ENCODE measurements around the gene CRABP1.

Gene CRABP1

DNA sequence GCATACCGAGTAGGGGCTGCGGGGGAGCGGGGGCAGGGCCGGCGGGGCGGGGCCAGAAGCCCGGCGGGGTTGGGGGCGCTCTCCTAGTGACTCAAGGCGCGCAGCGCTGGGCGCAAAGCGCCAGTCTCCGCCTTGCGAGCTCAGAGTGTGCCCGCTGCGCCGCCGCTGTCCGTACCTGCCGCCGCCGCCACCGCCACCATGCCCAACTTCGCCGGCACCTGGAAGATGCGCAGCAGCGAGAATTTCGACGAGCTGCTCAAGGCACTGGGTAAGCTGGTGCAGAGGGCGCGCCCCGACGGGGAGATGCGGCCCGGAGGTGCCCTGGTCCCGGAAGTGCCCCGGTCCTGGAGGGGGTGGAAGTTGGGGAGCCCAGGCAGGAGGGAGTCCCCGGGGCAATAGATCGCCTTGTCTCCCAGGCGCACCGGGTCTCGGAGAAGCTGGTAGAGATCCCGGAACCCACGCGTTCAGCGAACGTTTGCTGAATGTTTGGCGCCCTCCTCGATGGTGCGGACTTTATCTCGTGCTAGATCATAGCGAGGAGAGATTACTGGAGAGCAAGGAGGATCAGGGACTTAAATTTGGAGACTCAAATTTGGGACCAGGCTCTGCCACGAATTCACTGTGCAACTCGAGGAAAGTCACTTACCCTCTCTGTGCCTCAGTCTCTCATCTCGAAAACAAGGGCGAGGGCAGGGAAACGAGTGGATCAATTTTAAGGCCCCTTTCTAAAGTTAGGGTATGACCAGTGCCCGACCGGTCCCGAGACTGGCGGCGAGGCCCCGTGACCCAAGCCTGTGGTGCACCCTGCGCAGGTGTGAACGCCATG lies at the start of gene CRABP1:
Gene CRABP1, plus strand, starts transcription at position 123 of the 826 bp plus-strand sequence. Its CDS starts 76 bp downstream, at position 199.
- DNase-seq, result no peak

DNA sequence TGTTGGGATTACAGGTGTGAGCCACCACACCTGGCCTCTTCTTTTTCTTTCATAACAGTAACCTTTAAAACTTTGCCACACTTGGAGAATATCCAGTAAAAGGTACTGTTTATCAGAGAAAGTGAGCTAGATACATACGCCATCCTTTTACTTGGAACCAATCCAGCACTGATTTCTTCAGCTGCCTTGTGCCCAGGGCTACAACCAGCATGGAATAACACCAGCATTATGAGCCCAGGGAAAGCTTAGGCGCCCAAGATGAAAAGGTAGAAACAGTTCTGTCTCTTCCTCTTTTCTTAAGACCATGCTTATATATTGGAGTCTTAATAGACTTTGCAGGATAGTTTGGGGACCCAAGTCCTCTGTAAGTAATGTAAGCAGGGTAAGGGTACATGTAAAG lies 49.1 kb upstream of the CRABP1 start:
- DNase-seq, result no peak

DNA sequence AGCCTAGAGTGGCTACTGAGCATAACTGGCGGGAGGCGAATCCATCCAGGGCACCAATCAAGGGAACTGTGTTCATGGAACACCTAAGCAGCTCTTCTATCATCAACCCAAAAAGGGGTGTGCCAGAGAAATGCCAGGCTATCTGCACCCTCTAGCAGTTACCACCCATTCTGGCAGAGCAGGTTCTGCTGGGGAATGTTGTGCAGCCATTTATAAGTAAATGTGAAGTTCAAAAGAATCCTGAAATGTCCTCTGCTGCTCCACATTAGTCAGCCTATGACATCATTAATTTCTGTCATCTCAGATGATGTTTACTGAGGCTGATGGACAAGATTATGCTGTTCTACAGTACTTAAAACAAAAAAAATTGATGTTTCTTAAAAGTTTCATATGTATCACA lies 48.5 kb upstream of the CRABP1 start:
- no peak for DNase-seq

DNA sequence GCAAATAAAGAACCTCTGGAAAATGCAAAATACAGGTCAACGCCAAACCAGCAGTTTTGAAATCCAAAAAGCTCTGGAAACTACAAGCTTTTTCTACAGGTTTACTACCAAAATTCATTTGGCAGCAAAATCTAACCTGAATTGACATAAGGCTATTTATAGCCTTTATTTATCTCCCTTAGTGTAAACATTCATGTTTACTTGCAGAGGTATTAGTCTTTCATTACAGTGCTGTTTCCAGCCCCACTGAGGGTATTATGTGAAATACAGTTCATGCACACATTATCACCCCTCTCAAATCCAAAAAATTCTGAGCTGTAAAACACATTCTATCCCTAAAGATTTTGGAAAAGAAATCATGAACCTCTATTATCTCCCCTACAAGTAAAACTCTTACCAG lies 47.9 kb upstream of the CRABP1 start:
- DNase-seq, result no peak

DNA sequence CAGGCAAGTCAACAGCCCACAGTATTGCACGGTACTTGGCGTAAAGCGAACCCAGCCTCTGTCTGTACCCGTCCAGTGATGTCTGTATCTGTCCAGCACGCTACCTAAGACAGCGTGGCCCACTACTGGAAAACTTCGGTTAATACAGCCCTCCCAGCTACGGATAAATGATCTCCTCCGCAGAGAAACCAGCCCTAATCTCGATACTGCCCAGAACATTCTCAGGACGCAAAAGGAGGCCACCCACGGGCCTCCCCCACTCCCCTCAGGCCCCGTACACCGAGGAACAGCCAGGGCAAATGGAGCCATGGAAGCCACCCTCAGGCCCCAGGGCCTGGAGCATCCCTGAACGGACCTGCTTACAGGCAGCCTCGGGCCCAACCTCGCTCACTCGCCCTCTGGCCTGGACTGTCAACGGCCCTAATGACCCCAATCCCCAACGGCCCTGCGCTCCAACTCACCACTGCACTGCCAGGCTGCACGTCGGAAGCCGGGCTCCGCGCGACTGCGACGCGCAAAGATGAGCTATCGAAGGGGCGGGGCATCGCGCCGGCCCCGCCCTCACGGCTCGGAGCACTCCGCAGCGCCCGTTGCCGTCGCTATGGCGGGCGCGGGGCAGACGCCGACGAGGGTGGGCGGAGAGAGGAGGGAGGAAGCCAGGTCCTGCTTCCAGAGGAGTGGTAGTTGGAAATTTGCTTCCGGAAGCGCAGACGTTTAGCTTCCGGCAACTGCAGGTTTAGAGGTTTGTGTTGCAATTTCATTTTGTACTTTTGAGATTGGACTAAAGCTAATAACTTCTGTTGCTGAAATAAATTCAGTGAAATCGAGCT lies 40.8 kb upstream of the CRABP1 start, which contains the start of gene SKIC8:
Gene SKIC8, minus strand, starts transcription at position 509 of the 830 bp plus-strand sequence. CDS start 3,923 bp downstream, outside the sequence.
- DNase-seq, result peak; percentile 69

DNA sequence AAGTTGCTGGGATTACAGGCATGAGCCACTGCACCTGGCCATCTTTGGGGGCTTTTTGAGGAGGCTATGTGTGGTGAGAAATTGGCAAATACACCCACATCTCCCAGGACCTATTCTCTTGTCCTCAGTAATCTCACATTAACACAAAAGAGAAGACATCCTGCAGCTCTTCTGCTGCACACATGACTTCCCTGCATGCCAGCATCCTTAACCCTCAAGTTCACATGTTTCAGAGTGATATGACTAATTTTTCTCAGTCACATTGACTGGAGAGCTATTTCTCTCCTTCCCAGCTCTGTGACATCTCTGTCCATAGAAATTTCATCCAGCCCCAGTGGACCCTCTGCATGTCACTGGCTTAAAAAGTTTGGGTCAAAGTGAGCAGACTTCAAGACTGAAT lies 38.8 kb upstream of the CRABP1 start:
- DNase-seq, result no peak

DNA sequence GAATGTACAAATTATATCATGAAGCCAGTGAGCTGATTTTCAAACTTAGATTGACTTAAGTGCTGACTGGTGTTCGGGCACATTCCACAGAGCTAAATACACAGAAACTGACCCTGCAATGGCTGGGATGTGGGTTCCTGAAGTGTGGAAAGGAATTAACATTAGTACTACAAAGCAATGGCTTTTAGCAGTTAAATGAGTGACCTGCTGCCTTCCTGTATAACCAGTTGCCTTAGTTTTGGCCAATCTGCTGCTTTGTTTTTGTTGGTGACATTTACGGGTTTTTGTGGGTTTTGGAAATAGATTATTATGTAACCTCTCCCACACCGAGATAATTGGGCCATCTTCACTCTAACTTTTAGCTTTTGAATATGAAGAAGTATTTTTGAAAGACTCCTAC lies 38.3 kb upstream of the CRABP1 start:
- no peak for DNase-seq

DNA sequence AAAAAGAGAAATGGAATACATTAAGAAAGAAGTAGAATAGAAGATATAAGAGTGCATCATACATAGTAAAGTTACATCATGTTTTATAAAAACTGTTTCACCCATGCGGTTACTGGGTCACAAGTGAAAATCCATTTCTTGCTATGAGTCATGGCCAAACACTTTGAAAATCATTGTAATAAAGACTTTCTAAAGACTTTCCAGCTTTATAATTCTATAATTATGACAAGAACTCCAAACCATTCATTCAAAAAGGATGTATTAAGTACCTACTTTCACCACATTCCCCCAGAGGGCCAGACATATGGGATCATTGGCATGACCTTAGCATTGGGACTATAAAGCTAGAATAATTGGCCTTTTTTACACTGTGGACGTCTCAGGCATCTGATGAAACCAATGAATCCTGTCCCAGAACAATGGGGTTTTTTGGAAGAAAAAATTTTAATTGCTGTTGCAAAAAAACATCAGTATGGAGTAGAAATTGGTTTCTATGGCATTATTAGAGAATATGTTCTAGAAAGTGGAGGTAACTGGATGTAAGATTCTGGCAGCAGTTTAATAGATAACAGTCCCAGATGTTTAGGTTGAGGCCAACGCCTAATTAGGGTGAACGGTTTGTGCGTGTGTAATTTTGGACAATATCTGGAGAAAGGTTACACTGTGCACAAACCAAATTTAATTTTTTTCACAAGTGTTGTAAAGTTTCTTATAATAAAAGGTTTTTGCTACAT lies 37.4 kb upstream of the CRABP1 start:
- no peak for DNase-seq

DNA sequence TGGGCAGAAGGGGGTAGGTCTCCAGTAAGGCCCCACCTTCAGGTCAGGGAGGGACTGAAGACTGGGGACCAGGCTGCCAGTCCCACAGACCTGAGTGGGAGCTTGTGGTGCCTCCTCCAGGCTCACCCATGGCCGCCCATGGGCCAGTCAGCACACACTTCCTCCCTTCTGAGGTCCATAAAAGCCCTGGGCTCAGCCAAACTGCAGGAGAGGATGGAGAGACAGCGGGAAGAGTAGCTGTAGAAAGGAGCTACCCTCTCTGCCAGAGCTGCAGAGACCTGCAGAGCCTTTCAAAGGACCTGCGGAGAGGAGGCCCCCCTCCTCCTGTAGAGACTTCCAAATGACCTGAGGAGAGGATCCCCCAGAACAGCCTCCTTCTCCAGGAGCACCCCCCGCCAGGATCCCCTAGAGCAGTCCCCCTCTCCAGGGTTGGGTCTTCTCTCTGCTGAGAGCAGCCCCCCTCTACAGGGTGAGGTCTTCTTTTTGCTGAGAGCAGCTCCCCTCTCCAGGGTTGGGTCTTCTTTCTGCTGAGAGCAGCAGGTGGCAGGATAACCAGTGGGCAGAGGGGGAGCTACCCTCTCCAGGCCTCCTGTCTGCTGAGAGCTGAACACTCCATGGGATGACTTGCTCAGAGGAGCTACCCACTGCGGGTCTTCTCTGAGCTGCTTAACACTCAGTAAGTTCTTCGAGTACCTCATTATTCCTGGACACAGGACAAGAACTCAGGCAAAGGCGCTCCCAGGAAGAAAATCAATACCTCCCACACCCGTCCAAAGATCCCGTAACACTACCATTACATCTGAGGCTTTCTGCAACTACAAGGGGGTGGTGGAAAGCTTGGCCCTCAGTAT lies 35.7 kb upstream of the CRABP1 start:
- no peak for DNase-seq

DNA sequence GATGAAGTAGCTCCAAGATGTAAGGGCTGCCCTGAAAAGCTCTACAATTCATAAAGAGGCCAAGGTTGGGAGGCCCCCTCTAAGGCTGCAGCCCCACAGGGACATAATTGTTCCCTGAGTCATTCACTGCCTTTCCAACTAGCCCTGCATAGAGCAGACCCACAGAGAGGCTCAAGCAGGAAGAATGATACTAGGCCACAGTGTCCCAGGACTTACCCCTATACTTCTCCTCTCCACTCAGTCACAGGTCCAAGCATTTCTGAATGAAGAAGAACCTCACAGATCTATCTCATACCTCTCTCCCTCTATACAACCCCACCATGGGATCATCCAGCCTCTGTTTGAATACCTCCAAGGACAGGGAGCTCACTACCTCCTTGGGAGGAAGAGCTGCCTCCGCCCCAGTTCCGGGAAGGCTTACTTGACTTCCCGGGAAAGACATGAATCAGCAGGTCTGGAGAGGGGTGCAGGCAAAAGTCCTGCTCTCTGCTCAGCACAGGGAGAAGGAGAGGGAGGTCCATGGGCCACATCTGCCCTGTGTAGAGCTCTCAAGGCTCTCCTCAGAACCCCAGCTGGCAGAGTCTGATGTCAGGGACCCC lies 33.9 kb upstream of the CRABP1 start:
- DNase-seq, result no peak

DNA sequence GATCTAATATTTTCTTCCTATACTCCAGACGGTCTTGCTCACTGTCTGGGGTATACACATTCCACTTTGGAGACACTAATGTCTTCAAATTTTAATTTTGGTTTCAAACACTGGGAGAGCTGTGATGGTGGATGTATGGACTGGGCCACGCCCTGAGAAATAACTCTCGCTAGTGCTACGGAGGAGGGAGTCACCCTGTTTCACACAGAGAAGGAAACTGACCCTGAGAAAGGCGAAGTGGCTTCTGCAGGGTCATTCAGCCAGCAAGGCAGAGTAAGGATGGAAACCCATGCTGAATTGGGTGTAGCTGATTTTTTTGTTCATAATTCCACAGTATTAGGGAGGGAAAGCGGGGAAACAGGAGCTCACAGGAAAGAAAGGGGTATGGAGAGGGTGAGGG lies 32.2 kb upstream of the CRABP1 start:
- DNase-seq, result no peak

DNA sequence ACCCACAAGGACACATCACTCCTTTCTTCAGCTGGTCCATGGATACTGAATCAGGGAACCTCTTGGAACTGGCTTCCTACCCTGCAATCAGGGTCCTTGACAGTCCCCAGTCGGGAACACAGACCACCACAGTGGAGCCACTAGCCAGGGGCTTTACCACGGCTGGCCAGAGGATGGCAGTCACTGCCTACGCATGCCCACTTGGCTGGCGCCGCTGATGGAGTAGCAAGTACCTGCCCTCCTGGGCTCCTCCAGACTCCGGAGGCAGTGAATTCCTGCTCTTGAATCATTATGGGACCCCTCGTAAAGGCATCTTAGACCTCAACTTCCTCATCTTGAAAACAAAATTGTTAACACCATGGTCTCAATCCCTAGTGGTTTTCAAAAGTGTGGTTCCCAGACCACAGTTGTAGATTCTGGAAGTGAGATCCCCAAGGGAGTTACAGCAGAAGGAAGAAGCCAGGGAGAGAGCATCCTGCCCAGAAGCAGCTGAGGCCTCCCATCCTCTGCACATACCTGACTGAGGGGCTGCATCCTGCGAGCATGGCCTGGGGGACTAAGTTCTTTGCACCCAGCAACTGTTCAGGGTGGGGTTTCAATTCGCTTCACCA lies 31.6 kb upstream of the CRABP1 start:
- DNase-seq, result peak; percentile 8

DNA sequence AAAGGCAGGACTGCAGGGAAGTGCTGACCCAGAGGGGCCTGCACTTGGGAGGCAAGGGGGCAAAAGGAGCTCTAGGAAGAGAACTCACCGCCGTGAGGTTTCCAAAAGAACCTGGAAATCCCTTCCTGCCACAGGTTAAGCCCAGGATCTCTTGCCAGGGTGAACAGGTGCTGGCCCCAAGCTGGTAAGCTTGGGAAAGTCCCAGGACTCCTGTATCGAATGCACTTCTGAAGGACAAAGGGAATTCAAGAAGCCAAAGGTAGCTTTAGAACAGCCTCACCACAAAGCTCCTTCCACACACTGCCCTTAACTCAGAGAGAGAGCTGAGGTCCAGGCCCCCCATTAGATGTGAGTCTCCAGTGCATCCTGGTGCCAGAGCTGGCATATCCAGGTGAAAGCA lies 28.9 kb upstream of the CRABP1 start:
- no peak for DNase-seq

DNA sequence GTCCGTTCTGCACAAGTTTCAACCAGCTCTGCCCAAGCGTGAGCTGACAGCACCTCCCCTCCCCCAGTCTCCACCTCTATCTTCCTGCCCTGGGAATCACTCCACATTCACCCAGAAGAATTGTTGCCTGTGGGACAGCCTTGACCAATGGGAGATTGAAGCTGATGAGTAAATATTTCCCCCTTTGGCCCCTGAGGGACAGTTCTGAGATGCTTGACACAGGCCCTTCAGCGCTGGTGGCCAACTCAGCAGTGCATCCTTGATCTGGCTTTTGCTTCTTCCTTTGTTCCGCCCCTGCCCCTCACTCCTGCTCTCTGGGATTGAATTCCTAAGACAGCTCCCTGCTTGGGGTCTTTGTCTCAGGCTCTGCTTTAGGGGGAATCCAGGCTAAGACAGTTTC lies 27.6 kb upstream of the CRABP1 start:
- no peak for DNase-seq

DNA sequence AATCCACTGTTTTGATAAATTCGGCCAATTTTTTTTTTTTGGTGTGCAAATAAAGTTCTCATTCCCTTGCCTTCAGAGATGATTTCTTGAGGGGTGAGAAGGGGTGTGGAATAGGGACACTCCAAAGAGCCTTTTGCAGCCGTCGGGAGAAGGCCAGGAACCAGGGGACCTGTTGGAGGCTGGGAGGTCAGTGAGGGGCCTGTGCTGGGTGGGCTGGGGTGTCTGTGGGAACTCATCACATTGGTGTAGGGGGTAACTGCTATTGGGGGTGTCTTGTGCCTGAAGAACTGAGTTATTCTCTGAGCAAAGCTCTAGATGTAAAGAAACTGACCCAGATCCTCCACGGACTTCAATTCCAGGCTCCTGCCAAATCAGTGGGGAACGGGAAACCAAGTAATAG lies 27.2 kb upstream of the CRABP1 start:
- DNase-seq, result no peak

DNA sequence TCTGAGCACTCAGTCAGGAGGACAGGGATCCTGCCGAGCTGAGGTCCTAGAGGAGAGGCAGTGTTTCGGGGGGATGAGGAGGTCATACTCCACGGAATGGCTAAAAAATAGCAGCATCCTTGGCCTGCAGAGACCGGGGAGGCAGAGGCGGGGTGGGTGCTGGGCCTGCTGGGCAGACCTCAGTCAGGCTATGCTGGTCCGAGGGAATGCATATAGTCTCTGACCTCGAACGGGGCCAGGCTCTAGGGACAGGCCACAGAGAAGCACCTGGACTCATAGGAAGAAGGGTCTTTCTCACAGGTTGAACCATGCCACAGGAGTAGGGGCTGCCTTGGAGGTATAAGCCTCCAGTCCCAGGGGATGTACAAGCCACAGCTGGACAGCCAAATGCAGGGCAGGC lies 26.8 kb upstream of the CRABP1 start:
- DNase-seq, result no peak

DNA sequence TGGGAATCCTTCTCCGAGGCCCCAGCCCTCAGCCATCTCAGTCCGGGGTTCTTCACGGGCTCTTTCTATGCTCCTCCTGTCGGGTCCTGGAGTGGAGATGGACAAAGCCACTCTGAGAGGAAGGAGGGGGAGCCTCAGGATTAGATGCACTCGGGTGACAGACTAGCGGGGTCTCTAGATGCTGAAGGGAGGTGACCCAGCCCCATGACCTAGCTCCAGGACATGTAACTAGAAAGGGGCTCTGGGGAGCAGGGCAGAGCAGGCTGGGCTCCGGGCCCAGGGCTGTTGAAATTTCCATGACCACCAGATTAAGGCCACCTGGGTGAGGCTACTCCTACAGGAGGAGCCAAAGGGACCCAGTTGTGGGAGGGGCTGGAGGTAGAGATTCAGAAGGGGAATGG lies 26.0 kb upstream of the CRABP1 start:
- no peak for DNase-seq

DNA sequence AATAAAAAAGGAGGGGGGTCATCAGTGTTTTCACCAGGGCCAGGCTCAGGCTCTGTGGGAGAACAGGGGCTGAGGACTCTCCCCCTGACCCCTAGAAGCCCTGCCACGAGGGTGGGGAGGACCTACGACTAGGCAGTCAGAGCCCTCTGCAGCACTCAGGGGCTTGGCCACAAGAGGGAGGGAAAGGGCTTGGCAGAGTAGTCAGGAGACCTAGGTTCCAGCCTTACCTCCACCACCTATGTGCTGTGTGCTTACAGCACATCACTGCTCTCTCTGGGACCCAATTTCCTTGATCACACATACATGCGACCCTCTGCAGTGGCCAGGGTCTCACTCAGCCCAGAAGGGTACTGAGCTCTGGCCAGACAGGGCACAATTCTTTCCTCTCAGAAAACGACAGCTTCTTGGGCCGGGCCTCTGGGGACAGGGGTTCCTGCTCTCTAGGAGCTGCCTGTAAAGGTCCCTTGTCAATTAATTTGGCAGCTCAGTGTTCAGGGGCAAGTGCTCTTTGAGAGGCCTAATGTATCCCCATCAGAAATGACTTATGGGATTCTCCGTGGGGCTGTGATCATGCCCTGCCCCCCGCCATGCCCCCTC lies 24.4 kb upstream of the CRABP1 start:
- no peak for DNase-seq

DNA sequence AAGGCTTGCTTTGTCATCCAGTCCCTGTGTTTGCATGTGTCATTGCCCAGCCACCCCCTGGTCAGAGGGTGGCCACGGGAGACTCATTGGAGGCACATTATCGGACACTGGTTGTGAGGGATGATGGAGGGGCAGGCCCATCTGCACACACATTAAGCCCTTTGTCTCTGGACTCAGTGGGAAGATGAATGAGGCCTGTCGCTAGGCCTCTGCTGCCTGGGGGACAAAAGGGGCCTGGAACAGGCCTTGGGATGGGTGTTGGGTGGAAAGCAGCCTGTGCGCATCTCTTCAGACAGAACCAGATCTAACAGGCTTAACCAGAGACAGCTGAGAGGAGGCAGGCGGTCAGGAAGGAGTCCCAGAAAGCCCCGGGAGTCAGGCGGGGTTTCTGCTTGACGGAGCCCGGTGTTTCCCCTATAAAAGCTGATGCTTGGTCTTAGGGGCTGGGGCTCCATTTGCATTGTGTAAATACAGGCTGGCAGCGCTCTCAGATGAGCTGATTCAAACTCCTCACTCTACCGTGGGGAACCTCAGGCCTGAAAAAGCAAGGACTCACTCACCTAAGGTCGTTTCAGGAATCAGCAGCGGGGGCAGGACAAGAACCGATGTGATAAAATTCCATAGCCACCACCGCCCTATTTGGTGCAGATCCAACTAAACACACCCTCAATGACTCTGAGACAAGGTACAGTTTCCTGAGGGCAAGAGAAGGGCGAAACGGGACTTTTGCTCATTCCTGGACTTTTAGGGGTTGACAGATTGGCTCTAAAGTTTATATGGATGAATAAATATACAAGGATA lies 23.7 kb upstream of the CRABP1 start:
- DNase-seq, result no peak

DNA sequence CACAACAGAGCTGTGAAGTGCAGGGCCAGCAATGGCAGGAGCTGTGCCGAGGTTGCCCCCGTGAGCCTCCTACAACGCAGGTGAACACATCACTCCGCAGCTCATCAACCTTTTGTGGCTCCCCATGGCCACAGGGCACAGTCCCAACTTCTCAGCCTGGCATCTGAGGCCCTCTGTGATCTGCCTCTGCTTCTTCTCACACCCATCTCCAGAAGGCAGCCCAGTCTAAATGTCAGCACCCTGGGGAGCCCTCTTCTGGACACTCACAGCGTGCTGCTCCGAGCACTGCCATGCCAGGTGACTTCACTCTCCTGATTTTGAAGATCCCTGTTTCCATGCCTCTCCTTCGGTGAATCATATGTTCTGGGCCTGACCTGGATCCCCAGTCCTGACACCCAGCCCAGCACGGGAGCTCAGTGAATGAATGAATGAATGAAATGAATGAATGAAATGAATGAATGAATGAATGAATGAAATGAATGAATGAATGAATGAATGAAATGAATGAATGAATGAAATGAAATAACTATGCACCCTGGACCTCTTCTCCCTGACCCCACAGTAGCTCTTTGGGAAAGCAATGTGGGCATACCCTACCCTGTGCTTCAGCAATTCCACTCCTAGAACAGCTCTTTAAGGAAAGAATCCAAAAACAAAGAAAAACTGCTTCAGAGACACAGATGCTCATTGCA lies 22.9 kb upstream of the CRABP1 start:
- no peak for DNase-seq
